GOT3 (cell line): Measurements from ENCODE around the gene RASA3.
"Not testable (repeated sequence)": the region's sequence is repeated elsewhere in the genome, so short reads cannot be mapped to it uniquely, and the experiment has no call there.

Experiments
- DNase-seq: peaks from one replicate; lab custom pipeline; 2025; ENCODE audit warnings: mixed read lengths; lab: John Stamatoyannopoulos, UW

RASA3 gene

DNA sequence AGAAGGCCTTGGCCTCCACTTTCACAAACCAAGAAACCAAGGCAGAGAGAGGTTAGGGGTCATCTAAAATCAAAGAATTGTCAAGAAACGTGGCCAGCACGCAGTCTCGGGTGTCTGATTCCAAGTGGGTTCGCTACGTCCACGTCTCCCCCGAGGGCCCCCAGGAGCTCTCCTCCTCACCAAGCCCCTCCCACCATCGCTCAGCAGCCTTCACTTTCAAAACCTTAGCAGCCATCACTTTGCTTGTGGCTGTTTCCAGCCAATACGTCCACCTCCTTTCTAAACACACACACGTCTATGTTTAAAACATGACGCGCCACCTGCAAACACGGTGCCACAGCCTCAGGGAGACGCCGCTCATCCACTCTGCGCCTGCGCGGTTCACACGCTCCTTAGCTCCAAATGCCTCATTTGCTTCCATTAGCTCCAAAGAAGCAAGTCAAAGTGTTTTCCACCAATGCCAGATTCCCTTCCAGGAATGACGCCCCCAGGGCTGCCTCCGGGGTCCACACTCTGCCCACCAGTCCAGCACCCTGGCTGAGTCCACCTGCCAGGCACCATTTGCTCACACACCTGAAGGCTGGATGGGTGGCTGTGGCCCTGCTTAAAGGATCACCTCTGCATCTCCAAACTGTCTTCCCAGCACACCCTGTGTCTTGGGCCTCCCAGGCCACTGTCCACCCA, 5.5 kb downstream of the RASA3 start:
- DNase-seq = no peak

DNA sequence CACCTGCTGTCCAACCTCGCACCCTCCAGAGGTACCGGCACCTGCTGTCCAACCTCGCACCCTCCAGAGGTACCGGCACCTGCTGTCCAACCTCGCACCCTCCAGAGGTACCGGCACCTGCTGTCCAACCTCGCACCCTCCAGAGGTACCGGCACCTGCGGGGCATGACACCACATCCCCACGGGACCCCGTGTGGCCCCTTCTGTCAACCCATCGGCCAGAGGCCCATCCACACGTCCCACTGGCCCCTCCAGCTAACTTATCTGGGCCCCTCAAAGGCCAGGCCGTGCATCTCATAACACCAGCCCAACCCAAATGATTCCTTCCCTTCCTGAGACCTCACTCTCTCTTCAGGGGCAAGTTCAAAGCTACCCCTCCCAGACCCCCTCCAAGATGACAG, 6.3 kb downstream of the RASA3 start:
- not testable (repeated sequence) for DNase-seq

DNA sequence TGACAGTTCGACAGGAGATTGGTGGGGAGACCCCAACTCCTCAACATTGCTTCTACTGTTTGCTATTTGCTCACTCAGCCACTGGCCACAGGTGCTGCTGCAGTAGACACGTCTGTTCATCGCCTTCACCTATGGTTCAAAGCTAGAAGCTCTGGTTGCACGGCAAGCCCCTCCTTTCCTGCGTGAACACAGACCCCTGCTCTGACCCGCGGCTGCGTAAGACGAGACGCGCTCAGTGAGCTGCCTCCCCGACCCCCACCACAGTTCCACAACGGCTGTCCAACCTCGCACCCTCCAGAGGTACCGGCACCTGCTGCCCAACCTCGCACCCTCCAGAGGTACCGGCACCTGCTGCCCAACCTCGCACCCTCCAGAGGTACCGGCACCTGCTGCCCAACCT, 6.8 kb downstream of the RASA3 start:
- DNase-seq = no peak

DNA sequence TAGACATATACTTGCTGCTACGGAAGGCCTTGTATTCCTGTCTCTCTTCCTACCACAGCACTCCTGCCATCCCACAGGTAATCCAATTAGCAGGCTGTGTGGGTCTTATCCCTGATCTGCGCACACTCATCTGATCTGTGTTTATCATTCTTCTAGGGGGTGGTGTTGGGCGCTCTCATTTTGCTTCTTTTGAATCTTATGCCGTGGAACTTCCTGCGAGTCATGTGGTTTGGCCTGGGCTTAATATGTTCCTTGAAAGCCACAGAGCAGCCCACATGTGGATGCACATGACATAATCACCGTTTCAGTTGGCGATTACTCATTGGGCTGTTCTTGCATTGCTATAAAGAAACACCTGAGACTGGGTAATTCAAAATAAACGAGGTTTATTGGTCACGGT, 7.5 kb downstream of the RASA3 start:
- no peak for DNase-seq

DNA sequence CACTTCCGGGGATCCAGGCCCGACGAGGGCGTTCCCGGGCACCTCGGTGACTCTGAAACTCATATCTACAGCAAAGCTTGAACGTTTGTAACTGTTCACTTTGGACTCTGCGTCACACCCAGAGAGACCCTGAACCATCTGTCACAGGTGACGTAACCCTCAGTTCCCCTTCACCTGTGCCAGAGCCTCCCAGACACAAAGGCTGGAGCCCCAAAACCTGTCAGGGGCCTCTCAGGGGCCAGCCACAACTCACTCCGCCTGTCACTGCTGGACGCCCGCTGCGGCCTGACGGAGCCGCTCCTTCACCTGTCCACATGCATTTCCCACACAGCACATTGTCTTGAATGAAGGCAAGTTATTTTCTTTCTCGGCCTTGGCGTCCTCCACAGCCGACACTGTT, 8.0 kb downstream of the RASA3 start:
- no peak for DNase-seq

DNA sequence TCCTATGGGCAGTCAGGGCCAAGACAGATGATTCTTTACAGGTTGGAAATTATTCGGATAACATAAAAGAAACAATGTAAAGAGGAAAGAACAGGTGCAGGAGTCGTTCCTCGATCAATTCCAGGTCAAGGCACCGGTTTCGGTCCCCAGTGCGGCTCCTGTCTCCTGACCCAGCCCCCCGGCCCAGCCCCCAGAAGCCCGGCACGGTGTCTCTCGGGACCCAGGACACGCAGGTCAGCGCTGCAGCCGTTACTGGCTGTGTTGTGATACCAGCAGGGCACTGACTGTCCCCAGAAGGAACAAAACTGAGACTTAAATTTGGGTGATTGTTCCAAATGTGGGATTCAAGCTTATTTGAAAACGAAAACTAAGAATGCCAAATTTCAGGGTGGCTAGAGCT, 8.5 kb downstream of the RASA3 start:
- no peak for DNase-seq

DNA sequence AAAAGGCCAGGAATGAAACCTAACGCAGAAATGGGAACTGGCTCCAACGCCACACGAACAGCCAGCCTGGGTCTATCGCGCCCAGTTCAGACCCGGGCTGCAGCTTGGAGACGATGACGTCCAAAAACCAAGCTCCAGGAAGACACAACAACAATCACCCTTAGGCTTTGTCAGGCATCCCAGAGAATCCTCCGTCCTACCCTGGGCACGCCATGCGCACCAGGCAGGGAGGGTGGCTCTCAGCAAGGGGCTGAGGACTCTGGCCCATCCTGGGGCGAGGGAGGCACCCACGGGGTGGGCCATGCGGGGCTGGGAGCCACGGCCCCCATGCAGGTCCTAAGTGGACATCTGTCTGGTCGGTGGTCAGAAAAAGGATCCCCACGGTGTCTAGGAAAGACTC, 9.0 kb downstream of the RASA3 start:
- no peak for DNase-seq

DNA sequence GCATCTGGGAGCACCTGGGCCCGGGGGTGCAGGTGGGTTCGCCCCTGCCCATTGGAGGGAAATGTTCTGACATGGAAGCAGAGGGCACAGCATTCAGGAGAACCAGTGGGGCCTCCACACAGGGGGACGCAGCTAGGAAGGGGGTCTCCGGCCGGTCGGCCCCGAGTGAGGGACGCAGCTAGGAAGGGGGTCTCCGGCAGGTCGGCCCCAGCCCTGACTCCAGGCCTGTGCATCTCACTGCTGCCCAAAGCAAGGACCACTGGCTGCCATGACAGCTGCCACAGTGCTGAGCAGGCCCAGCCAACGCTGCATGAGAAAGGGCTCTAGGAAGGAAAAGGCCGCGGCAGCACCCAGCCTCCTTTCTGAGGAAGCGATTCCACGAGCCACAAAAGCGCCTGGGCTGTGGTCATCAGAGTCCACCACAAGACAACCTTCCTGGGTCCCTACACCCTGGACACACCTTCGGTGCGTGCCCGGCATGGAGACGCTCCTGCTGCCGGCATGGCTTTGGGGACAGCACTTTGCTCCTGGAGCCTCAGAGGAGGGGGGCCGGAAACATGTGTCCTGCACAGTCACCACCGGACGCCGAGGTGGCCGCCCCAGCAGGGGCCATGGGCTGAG, 9.7 kb downstream of the RASA3 start:
- no peak for DNase-seq

DNA sequence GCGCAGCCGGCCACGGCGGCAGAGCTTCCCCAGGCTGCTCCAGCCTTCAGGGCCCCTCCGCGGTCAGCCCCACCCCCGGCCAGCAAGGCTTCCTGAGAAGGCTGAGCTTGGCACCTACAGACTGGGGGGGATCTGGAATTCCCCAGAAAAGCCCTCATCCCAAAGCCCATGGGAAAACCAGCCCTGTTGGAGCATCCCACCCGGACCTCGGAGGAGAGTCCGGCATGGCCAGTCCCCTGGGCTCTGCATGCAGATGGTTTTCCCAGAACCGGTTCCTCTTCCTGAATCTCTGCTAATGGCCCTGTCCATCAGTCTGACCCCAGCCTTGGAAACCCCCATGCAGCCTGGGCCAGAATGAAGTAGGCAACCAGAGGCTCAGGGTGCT, 10.3 kb downstream of the RASA3 start:
- DNase-seq = no peak

DNA sequence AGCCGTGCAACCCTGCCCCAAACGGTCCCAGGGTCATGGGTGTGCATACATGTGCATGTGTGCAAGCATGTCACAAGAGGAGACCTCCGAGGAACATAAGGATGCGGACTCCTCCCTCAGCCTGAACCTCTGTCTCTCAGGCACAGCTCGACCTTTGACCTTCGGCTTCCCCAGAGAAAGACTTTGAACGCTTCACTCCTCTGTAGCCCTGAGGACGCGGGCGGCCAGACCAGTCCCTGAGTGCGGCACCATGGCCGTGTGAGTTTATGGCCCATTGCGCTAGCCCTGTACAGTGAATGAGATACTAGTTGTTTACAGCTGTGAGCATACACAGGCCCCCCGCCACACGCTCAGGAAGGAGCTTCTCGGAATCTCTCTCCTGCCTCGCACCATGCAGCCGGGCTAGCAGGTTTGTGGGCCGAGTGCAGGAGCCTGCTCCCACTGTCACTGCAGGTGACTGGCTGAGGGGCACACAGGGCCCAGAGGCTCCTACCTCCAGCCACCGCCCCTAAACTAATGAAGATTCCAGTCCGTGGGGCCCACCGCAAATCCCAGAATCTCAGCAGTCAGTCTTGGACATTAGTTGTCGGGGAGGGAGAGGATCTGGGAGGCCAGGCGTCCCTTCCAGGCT, 10.8 kb downstream of the RASA3 start:
- no peak for DNase-seq

DNA sequence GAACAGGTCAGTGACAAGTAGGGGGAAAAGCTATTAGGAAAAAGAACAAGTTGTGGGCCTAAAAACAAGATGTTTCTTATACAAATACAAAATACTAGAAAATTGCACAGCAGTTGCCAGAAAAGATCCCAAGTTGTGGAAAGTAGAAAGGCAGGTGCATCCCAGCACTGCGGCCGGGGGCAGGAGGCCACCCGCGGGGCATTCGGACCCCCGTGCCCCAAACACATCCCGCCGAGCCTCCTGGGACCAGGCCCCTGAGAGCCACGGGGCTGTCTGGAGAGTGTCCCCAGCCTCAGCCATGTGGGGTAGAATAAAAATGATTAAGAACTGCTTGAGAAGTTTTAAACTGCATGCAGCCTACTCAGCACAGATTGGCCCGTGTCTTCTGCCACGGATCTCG, 11.4 kb downstream of the RASA3 start:
- no peak for DNase-seq

DNA sequence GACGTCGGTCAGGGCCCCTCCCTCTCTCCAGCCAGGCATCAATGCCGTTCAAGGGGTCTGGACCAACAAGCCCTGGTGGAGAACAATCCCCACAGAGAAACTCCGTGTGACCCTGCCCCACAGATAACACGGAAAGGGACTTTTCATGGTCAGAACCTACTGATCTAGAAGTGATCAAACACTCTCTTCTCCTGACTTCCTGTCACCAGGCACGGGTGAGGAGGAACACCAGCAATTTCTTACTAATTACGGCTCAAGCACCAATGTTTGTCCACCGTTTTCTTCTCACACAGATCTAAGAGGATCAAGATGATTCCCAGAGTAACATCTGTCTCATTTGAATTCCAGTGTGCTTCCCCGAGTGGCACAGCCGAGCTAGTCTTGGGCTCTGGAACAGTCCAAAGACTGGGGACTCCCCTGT, 11.8 kb downstream of the RASA3 start:
- DNase-seq = no peak

DNA sequence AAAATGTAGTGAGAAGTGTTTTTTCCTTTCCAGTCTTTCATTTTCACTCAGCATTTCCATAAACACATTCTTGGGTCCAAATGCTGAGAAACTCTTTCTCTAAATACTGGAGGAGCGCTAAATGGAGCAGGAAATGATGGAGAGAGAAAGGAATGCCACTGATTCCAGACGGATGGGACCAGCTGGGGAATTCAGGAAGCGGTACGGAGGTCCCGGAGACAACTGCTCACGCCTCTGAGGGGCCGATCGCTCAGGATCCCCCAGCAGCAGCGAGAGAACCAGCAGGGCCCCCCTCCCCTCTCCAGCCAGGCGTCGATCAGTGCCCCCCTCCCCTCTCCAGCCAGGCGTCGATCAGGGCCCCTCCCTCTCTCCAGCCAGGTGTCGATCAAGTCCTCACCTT, 13.2 kb downstream of the RASA3 start:
- no peak for DNase-seq

DNA sequence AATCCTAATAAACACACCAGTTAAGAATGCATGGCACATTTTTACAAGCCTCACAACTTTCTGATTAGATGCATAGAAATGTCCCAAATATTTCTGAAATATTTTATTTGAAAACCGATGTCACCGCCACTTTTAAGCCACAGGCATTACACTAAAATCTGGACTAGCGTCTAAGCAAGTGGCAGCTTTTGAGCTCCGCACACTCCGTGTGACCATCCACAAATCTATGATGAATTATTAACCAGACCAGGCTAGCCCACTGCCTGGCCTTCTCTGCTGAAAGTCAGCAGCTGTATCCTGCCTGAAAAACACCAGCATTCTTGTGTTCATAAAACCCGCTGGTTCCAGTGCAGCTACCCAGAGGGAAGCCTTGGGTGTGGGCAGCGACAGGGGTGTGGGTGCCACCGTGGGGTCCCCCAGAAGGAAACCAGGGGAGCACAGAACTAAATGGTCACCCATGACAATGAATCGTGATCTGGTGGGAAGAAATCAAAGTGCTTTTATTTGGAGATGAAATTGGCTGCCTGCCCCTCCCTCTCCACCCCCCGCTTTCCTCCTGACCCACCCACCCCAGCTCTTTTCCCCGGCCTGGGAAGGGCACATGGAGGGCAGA, 13.8 kb downstream of the RASA3 start:
- DNase-seq = no peak

DNA sequence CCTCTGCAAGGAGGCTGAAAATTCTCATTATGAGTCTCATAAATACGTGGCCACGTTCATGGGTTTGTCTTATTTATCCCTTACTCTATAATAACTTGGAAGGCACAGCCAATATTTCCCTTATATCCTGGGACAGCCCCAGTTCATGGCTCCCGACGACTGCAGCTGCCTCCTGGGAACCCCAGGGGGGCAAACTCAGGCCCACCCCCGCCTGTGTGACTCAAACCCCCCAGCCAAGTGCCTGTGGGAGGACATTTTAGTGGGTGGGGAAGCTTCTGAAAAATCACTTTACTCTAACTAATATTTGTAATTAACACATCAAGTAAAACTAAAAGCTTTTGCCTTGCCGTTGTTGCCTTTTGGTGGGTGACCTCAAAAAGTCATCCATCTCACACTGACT, 14.3 kb downstream of the RASA3 start:
- DNase-seq = no peak

DNA sequence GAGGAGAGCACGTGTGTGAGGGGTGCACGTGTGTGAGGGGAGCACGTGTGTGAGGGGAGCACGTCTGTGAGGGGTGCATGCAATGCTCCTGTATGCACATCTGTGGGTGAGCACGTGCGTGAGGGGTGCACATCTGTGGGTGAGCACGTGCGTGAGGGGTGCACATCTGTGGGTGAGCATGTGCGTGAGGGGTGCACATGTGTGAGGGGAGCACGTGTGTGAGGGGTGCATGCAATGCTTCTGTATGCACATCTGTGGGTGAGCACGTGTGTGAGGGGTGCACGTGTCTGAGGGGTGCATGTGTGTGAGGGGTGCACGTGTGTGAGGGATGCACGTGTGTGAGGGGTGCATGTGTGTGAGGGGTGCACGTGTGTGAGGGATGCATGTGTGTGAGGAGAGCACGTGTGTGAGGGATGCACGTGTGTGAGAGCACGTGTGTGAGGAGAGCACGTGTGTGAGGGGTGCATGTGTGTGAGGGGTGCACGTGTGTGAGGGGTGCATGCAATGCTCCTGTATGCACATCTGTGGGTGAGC, 15.0 kb downstream of the RASA3 start:
- DNase-seq = not testable (repeated sequence)

DNA sequence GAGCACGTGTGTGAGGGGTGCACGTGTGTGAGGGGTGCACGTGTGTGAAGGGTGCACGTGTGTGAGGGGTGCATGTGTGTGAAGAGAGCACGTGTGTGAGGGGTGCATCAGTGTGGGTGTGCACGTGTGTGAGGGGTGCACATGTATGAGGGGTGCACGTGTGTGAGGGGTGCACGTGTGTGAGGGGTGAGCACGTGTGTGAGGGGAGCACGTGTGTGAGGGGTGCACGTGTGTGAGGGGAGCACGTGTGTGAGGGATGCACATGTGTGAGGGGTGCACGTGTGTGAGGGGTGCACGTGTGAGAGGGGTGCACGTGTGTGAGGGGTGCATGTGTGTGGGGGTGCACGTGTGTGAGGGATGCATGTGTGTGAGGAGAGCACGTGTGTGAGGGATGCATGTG, 15.7 kb downstream of the RASA3 start:
- DNase-seq = no peak

DNA sequence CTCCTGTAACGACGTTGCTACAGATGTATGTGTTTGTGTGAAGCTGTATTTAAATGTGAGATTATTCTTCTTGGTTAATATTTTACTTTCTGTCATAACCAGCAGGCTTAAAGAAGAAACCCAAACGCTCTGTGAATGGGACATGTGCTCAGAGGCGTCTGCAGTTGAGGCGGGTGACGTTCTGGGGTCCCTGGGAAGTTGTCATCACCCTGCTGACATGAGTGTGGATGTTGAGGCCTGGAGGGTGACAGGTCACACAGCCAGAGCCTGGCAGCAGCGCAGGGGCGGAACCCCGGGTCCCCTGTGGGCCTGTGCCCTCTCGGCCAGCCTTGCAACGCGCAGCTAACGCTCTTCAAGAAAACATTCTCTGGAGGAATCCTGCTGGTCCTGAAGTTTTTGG, 16.6 kb downstream of the RASA3 start:
- no peak for DNase-seq

DNA sequence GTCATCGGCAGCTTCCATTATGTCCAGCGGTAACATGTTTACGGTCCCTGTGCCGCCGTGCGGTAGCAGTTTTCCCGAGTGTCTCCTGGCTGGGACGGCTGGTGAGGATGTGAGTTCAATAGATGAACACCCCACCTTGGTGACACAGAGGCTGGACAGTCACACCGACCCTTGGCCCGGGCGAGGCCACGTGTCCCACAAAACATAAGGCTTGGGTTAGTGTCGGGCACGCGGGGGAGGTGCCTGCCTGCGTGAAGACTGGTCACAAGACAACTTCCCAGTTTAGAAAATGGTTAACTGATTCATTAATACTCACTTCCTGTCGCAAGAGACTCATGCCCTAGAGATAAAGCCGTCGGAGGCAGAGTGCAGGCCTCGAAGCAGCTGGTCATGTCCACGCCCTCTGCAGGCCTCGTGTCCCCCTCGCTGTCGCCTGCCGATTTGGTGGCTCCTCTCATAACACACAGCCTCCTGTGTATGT, 17.2 kb downstream of the RASA3 start:
- DNase-seq = no peak

DNA sequence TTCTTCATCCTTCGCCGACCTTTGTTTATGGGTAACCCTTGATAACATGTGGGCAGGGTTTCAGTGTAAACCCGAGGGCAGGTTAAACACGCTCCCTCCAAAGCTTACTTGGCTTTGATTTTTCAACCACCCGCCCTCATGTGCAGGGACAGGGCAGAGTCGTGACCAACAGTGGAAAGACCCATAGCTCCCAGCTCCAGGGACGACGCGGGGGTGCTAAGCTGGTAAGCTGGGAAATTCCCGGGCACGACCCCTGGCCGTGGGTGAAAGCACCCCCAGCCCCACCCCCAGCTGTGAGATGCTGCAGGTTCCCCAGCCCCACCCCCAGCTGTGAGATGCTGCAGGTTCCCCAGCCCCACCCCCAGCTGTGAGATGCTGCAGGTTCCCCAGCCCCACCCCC, 17.8 kb downstream of the RASA3 start:
- not testable (repeated sequence) for DNase-seq

DNA sequence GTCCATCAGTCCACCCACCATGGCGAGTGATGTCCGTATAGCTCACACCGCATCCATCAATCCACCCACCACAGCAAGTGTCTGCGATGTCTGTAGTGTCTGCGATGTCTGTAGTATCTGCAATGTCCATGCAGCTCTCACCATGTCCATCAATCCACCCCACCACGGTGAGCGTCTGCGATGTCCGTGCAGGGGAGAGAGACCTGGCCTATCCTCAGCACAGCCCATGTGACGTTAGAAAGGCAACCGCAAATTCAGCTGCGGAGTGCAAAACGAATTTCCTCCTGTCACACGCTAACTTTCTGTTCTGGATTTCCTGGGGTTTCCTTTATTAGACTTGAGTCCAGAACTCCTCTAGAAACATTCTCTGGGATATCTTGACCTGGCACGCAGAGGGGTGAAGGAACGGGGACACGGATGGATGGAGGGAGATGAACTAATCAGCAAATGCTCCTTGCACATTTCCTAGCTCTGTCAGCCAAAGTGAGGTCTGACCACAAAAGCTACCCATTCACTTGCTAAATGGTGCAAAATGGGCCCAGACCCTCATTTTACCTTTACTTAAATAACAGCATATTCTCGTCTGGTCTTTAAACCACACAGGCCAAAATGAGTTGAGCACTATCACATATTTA, 18.3 kb downstream of the RASA3 start:
- no peak for DNase-seq

DNA sequence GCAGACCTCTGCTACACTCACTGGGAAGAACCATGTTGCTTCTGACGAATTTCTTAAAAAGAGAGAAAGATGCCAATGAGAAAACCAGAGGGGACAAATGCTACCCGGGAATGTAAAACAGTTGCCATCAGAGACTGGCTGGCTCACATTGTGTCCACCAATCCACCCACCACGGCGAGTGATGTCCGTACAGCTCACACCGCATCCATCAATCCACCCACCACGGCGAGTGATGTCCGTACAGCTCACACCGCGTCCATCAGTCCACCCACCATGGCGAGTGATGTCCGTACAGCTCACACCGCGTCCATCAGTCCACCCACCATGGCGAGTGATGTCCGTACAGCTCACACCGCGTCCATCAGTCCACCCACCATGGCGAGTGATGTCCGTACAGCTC, 19.0 kb downstream of the RASA3 start:
- DNase-seq = not testable (repeated sequence)
